ENCODE results near the gene CERS6. TPM values are rescaled to one million over a fixed set of nuclear protein-coding genes. Genes with fewer than 3 reads are reported as not detected.
"Not testable (repeated sequence)": the region's sequence is repeated elsewhere in the genome, so short reads cannot be mapped to it uniquely, and the experiment has no call there.

Gene CERS6
- total RNA-seq, 1 donor from 2014 or later = 22.4 TPM

- H3K27ac Mint-ChIP-seq = no peak overlapping the region
- intact Hi-C loops (cut with micrococcal nuclease) = loop anchor here (10.0 kb wide), 2 partner anchors 415 to 1865 kb away; no protein-coding TSS in a partner anchor
- peaks cover 68% of the 10 kb centered on the region for H3K36me3 Mint-ChIP-seq (ENCODE audit: low read depth)
- no peak overlapping the region for H3K4me3 Mint-ChIP-seq (ENCODE audit: low read depth)
- no peaks in the 10 kb centered on the region for H3K27me3 Mint-ChIP-seq (ENCODE audit: low read depth)
- DNase-seq (ENCODE audit: low spot score) = no peak
- H3K4me1 Mint-ChIP-seq (ENCODE audit: low read depth) = peaks cover 34% of the 10 kb centered on the region
- peaks cover 47% of the 10 kb centered on the region for H3K9me3 Mint-ChIP-seq
These were observed 43.4 kb downstream of the CERS6 start for GRCh38 chr2:168499500-168499899.

DNA sequence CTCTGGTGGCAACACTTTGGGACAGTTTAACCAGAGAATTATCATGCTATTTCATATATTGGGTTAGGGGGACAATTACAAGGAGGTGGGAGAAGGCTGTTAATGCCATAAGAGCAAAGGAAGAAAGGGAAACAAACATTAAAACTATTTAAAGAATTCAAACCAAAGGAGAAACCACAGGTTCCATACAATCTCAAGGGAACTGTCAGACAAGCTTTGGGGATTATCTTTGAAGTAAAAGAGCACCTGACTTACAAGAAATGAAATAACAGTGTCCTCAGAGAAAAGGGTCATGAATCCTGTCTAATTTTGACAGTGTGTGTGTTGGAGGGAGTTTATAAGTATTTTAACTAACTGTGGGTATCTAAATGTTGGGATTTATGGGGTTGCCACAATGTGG, 44.4 kb downstream of the CERS6 start:
- H3K9me3 Mint-ChIP-seq = peaks cover 47% of the 10 kb centered on the region
- no peaks in the 10 kb centered on the region for H3K27me3 Mint-ChIP-seq (ENCODE audit: low read depth)
- H3K4me1 Mint-ChIP-seq (ENCODE audit: low read depth) = peaks cover 25% of the 10 kb centered on the region
- intact Hi-C loops (cut with micrococcal nuclease) = no loop called here
- peaks cover 60% of the 10 kb centered on the region for H3K36me3 Mint-ChIP-seq (ENCODE audit: low read depth)
- DNase-seq (ENCODE audit: low spot score) = no peak
- no peak overlapping the region for H3K27ac Mint-ChIP-seq
- H3K4me3 Mint-ChIP-seq (ENCODE audit: low read depth) = no peak overlapping the region

GRCh38 chr2:168501466-168502065, 45.5 kb downstream of the CERS6 start:
- no peak overlapping the region for H3K27ac Mint-ChIP-seq
- H3K36me3 Mint-ChIP-seq (ENCODE audit: low read depth) = peaks cover 53% of the 10 kb centered on the region
- no peak for DNase-seq (ENCODE audit: low spot score)
- no peaks in the 10 kb centered on the region for H3K27me3 Mint-ChIP-seq (ENCODE audit: low read depth)
- intact Hi-C loops (cut with micrococcal nuclease) = no loop called here
- H3K4me1 Mint-ChIP-seq (ENCODE audit: low read depth) = peaks cover 17% of the 10 kb centered on the region
- peaks cover 42% of the 10 kb centered on the region for H3K9me3 Mint-ChIP-seq
- no peak overlapping the region for H3K4me3 Mint-ChIP-seq (ENCODE audit: low read depth)

- DNase-seq (ENCODE audit: low spot score); H3K27ac Mint-ChIP-seq; H3K4me1 Mint-ChIP-seq (ENCODE audit: low read depth); H3K27me3 Mint-ChIP-seq (ENCODE audit: low read depth); intact Hi-C loops (cut with micrococcal nuclease); H3K4me3 Mint-ChIP-seq (ENCODE audit: low read depth): not testable (repeated sequence)
- Mint-ChIP-seq H3K36me3 (ENCODE audit: low read depth) (peaks cover 42% of the 10 kb centered on the region), H3K9me3 (peaks cover 42% of the 10 kb centered on the region)
These were observed 46.8 kb downstream of the CERS6 start for GRCh38 chr2:168502852-168503251.

- intact Hi-C loops (cut with micrococcal nuclease) = no loop called here
- Mint-ChIP-seq H3K9me3 (peaks cover 38% of the 10 kb centered on the region), H3K27ac (no peak overlapping the region), H3K4me1 (ENCODE audit: low read depth) (peaks cover 4% of the 10 kb centered on the region), H3K36me3 (ENCODE audit: low read depth) (peaks cover 34% of the 10 kb centered on the region), H3K4me3 (ENCODE audit: low read depth) (no peak overlapping the region), H3K27me3 (ENCODE audit: low read depth) (no peaks in the 10 kb centered on the region)
- DNase-seq (ENCODE audit: low spot score) = no peak
These were observed 47.8 kb downstream of the CERS6 start for GRCh38 chr2:168503901-168504300.

DNA sequence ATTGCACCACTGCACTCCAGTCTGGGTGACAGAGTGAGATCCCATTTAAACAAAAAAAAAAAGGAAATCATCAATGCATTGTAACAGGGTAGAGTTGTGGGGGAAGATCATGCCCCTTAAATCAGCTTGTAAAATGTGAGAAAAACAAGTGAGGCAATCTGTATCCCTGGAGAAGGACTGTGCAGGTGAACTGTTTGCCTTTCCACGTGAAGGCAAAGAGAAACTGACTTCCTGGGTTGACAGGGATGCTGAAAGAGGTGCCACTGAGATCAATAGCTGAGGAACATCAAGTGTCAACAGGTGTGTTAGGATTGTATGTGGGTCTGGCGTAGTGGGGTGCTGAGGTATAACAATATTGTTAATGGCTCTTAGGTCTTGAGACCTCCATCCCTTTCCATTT, 48.3 kb downstream of the CERS6 start:
- H3K36me3 Mint-ChIP-seq (ENCODE audit: low read depth) = peaks cover 34% of the 10 kb centered on the region
- H3K9me3 Mint-ChIP-seq = peaks cover 34% of the 10 kb centered on the region
- peaks cover 4% of the 10 kb centered on the region for H3K4me1 Mint-ChIP-seq (ENCODE audit: low read depth)
- H3K27me3 Mint-ChIP-seq (ENCODE audit: low read depth) = no peaks in the 10 kb centered on the region
- no peak overlapping the region for H3K27ac Mint-ChIP-seq
- intact Hi-C loops (cut with micrococcal nuclease) = no loop called here
- H3K4me3 Mint-ChIP-seq (ENCODE audit: low read depth) = no peak overlapping the region
- DNase-seq (ENCODE audit: low spot score) = no peak

DNA sequence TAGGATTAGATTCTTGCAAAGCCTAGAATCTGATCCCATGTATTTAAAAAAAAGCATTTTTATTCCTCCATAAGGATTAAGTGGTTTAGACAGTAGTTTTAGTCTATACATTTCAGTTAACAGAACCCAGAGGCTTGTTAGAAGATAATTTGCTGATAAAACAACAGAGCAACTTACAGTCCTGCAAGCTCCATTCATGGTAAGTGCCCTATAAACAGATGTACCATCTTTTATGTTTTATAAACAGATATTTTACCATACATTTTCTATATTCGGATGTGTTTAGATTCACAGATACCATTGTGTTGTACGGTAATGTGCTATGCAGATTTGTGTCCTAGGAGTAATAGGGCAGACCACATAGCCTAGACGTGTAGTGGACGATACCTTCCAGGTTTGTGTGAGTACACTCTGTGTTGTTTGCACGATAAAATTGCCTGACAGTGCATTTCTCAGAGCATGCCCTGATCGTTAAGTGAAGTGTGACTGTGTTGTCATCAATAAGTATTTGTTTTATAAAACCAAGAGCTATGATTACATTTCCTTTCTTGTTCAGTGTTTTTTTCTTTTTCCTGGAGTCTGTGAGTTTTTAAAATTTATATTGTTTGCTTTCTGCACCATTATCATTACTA, 54.2 kb downstream of the CERS6 start:
- no peak for DNase-seq (ENCODE audit: low spot score)
- intact Hi-C loops (cut with micrococcal nuclease) = no loop called here
- Mint-ChIP-seq H3K9me3 (no peaks in the 10 kb centered on the region), H3K4me1 (ENCODE audit: low read depth) (peaks cover 9% of the 10 kb centered on the region), H3K4me3 (ENCODE audit: low read depth) (no peak overlapping the region), H3K27ac (no peak overlapping the region), H3K36me3 (ENCODE audit: low read depth) (peaks cover 6% of the 10 kb centered on the region), H3K27me3 (ENCODE audit: low read depth) (no peaks in the 10 kb centered on the region)

GRCh38 chr2:168514692-168515091, 58.6 kb downstream of the CERS6 start:
- Mint-ChIP-seq H3K9me3 (no peaks in the 10 kb centered on the region), H3K27me3 (ENCODE audit: low read depth) (no peaks in the 10 kb centered on the region), H3K27ac (no peak overlapping the region), H3K36me3 (ENCODE audit: low read depth) (peaks cover 6% of the 10 kb centered on the region), H3K4me3 (ENCODE audit: low read depth) (no peak overlapping the region), H3K4me1 (ENCODE audit: low read depth) (peaks cover 11% of the 10 kb centered on the region)
- no peak for DNase-seq (ENCODE audit: low spot score)
- intact Hi-C loops (cut with micrococcal nuclease) = no loop called here

DNA sequence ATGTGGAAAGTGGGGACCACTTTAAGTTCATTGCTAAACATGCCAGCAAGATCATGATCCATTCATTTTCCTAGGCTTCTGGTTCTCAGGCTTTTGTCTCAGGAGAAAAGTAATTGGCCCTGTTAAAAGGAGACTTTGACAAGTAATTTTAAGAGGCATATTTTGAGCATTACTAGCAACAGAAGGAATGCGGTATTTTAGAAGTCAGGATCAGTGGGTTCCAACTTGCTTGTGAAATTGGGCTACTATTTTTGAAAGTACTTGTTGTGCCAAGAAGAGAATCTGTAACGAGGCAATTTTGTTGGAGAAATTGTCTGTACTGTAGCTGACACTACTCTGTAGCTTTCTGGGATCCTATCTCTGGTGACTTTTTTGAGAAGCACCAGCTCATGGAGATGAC, 59.4 kb downstream of the CERS6 start:
- Mint-ChIP-seq H3K4me1 (ENCODE audit: low read depth) (peaks cover 14% of the 10 kb centered on the region), H3K4me3 (ENCODE audit: low read depth) (no peak overlapping the region), H3K9me3 (no peaks in the 10 kb centered on the region), H3K27ac (no peak overlapping the region), H3K27me3 (ENCODE audit: low read depth) (no peaks in the 10 kb centered on the region), H3K36me3 (ENCODE audit: low read depth) (peaks cover 6% of the 10 kb centered on the region)
- intact Hi-C loops (cut with micrococcal nuclease) = no loop called here
- no peak for DNase-seq (ENCODE audit: low spot score)

DNA sequence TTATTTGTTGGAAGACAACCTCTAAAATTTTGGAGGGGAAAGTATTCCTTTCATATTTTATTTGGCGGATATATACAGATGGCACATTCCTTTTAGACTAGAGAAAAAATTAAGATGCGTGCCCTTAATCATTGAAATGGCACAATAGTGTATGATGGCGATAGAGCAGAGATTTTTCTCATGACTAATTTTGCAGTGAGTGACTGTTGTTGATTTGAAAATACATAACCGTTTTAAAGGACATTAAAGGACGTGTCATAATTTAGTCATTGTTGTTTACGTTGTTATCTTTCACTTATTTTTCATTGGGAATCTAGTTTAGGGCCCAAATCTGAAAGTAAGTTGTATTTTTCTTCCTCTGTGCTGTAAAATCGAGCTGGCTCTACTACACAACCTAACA, 61.7 kb downstream of the CERS6 start:
- DNase-seq (ENCODE audit: low spot score) = no peak
- Mint-ChIP-seq H3K4me1 (ENCODE audit: low read depth) (peaks cover 20% of the 10 kb centered on the region), H3K27ac (no peak overlapping the region), H3K27me3 (ENCODE audit: low read depth) (no peaks in the 10 kb centered on the region), H3K4me3 (ENCODE audit: low read depth) (no peak overlapping the region), H3K36me3 (ENCODE audit: low read depth) (no peaks in the 10 kb centered on the region), H3K9me3 (no peaks in the 10 kb centered on the region)
- intact Hi-C loops (cut with micrococcal nuclease) = no loop called here

- Mint-ChIP-seq H3K27me3 (ENCODE audit: low read depth) (no peaks in the 10 kb centered on the region), H3K9me3 (no peaks in the 10 kb centered on the region), H3K4me3 (ENCODE audit: low read depth) (no peak overlapping the region), H3K4me1 (ENCODE audit: low read depth) (peaks cover 26% of the 10 kb centered on the region), H3K36me3 (ENCODE audit: low read depth) (no peaks in the 10 kb centered on the region), H3K27ac (no peak overlapping the region)
- intact Hi-C loops (cut with micrococcal nuclease) = no loop called here
- DNase-seq (ENCODE audit: low spot score) = no peak
These were observed 62.5 kb downstream of the CERS6 start for GRCh38 chr2:168518555-168519066.

DNA sequence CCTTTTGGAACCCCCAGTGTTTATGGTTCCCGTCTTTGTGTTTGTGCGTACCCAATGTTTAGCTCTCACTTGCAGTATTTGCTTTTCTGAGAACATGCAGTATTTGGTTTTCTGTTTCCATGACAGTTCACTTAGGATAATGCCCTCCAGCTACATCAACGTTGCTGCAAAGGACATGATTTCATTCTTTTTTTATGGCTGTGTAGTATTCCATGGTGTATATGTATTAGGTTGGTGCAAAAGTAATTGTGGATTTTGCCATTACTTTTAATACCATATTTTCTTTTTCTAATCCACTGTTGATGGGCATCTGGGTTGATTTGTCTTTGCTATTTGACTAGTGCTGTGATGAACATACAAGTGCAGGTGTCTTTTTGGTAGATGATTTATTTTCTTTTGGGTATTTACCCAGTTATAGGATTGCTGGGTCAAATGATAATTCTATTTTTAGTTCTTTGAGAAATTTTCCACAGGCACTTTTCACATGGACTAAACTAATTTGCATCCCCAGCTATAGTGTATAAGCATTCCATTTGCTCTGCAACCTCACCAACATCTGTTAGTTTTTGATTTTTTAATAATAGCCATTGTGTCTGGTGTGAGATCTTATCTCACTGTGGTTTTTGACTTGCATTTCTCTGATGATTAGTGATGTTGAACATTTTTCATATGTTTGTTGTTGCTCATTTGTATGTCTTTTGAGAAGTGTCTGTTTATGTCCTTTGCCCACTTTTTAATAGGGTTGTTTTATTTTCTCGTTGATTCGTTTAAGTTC, 63.6 kb downstream of the CERS6 start:
- intact Hi-C loops (cut with micrococcal nuclease) = no loop called here
- H3K36me3 Mint-ChIP-seq (ENCODE audit: low read depth) = no peaks in the 10 kb centered on the region
- no peaks in the 10 kb centered on the region for H3K27me3 Mint-ChIP-seq (ENCODE audit: low read depth)
- no peak for DNase-seq (ENCODE audit: low spot score)
- H3K4me3 Mint-ChIP-seq (ENCODE audit: low read depth) = no peak overlapping the region
- no peak overlapping the region for H3K27ac Mint-ChIP-seq
- no peaks in the 10 kb centered on the region for H3K9me3 Mint-ChIP-seq
- peaks cover 29% of the 10 kb centered on the region for H3K4me1 Mint-ChIP-seq (ENCODE audit: low read depth)

All from activated T-helper 2 cell treated with anti-CD3 and anti-CD28 coated beads, Interferon-gamma antibody, Interleukin-2, Interleukin-4, amounts not matched to agents 10 μg/mL and 5 μg/mL and 100 μg/mL, durations not matched to agents 14 hours and 24 hours and 36 hours (primary cell).